PC-9 (cell line): ENCODE results near the gene HHAT.

ENCODE experiments used
- EZH2 ChIP-seq: fragments of 200-600 bp; sonication (generic); IDR thresholded peaks from 2 replicates; pipeline ENCODE4 v1.8.0; 2017; ENCODE audit warnings: antibody characterized with exemption, low read depth
- TF ChIP-seq, protein P1 (sequence below): fragments of 200-600 bp; sonication (generic); conservative IDR thresholded peaks from 2 replicates; pipeline ENCODE4 v1.6.1; 2017; ENCODE audit warnings: mixed run types, antibody characterized with exemption, mild to moderate bottlenecking, moderate library complexity

DNA sequence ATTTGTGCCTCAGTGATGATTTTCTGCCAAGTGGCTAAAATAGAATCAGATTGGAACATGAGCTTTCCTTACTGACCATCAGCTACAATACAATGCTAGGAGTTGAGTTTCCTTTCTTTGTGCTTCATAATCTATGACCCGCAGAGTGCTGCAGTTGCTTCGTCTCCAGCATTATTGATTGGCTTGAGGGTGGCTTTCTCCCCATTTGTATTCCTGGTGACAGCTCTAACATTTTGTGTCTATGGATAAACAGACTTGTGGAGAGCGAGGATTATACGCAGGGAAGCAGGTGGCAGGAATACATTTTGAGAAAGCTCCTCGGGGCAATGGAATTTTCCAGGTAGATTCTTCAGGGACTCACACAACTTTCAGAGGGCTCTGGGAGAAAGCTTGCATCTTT lies 223.2 kb downstream of the HHAT start:
- TF ChIP-seq, protein P1, sequence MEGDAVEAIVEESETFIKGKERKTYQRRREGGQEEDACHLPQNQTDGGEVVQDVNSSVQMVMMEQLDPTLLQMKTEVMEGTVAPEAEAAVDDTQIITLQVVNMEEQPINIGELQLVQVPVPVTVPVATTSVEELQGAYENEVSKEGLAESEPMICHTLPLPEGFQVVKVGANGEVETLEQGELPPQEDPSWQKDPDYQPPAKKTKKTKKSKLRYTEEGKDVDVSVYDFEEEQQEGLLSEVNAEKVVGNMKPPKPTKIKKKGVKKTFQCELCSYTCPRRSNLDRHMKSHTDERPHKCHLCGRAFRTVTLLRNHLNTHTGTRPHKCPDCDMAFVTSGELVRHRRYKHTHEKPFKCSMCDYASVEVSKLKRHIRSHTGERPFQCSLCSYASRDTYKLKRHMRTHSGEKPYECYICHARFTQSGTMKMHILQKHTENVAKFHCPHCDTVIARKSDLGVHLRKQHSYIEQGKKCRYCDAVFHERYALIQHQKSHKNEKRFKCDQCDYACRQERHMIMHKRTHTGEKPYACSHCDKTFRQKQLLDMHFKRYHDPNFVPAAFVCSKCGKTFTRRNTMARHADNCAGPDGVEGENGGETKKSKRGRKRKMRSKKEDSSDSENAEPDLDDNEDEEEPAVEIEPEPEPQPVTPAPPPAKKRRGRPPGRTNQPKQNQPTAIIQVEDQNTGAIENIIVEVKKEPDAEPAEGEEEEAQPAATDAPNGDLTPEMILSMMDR: no peak
- no peak for TF ChIP-seq EZH2
